ENCODE results near the gene CAB39.

Gene CAB39

GRCh38 chr2:230866756-230867523 lies 154.3 kb downstream of the CAB39 start:
- TF ChIP-seq CTCF (IDR thresholded peaks at IDR 0.05; ENCODE audit: low read depth, low read length, missing control alignments) = no peak
- DNase-seq (ENCODE audit: extremely low read depth, low read depth) = no peak
- H3K4me3 ChIP-seq (replicated peaks; ENCODE audit: low read depth, low read length) = no peak overlapping the region

GRCh38 chr2:230868161-230868946 lies 155.7 kb downstream of the CAB39 start:
- no peak for TF ChIP-seq CTCF (IDR thresholded peaks at IDR 0.05; ENCODE audit: low read depth, low read length, missing control alignments)
- H3K4me3 ChIP-seq (replicated peaks; ENCODE audit: low read depth, low read length) = no peak overlapping the region
- no peak for DNase-seq (ENCODE audit: extremely low read depth, low read depth)

DNA sequence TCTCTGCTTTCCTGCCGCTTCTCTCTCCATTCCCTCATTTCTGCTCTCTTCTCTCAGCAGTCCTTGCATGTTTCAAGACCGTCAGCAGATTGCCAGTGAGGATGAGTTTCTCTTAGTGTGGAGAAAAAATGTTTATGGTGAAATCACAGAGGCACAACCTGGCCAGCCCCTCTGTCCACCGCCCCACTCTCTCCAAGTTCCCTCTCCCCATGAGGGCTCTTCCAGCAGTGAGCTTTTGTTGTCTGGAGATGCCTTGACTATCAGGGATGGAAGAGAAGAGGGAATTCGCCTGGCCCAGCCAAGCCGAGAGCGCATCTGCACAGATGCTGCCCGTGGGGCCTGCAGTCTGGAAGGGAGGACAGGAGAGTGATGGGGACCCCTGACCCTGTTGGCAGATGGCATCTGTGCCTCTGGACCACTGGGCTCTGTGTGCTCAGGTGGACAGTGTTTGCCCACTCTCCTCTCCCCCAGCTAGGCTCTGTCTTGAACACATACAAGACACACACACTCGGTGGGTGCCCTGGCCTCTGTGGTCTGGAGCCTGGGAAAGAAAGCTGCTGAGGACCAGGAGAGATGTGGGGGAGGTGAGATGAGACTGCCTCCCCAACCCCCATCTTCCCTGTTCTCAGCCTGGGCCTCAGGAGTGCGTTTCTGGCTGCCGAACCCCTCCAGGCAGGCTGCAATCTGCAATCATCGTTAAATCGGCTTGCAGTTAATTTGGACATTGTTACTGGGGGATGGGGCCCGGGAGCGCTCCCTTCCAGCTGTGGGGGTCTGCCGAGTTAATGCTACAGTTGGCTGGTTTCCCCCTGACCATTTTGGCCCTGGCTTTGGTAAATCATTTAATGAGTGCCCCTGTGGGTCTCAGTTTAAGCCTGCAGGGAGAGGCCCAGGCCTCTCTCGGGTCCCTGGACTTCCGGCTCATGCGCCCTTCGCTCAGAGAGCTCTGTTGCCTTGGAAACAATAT lies 156.6 kb downstream of the CAB39 start:
- no peak for DNase-seq (ENCODE audit: extremely low read depth, low read depth)
- no peak overlapping the region for H3K4me3 ChIP-seq (replicated peaks; ENCODE audit: low read depth, low read length)
- TF ChIP-seq CTCF (IDR thresholded peaks at IDR 0.05; ENCODE audit: low read depth, low read length, missing control alignments) = no peak

DNA sequence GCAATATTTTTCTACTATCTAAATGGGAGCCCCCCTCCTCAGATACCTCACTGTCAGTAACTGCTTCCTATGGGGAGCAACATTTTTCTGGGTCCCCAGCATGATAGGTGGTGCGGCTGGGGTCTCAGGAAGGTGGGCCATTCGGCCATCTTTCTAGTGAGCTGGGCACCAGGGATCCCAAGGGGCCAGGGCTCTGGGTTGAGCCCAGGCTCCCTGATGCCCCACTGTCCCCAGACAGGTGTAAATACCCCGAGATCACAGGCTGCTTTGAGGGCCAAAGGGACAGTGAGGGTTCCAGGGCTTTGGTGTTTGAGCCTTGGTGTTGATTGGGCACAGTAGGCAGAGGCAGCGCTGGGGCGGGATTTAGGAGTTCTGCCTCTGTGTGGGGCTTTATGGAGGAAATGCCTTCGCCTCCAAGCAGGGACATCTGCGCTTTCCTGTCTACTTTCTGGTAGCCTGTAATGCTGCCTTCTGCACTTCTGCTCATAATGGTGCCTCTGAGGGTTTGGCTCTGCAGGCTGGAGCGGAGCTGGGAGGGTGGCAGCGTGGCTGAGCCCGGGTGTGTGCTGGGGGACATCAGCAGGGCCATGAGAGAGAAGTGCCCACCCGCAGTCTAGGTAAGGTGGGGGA lies 157.4 kb downstream of the CAB39 start:
- no peak for TF ChIP-seq CTCF (IDR thresholded peaks at IDR 0.05; ENCODE audit: low read depth, low read length, missing control alignments)
- no peak overlapping the region for H3K4me3 ChIP-seq (replicated peaks; ENCODE audit: low read depth, low read length)
- DNase-seq (ENCODE audit: extremely low read depth, low read depth) = no peak
